ENCODE results near the gene UBXN11. TPM values are rescaled to one million over a fixed set of nuclear protein-coding genes. Genes with fewer than 3 reads are reported as not detected.
A peak's percentile ranks its signal among the peaks of the same experiment; 100 is the strongest.

Gene UBXN11
- total and polyA plus RNA-seq, 2 of the 13 experiments (the other 11 are each of a cell fraction or from before 2014, with no cell fraction given) = 9.3 to 10.4 TPM

DNA sequence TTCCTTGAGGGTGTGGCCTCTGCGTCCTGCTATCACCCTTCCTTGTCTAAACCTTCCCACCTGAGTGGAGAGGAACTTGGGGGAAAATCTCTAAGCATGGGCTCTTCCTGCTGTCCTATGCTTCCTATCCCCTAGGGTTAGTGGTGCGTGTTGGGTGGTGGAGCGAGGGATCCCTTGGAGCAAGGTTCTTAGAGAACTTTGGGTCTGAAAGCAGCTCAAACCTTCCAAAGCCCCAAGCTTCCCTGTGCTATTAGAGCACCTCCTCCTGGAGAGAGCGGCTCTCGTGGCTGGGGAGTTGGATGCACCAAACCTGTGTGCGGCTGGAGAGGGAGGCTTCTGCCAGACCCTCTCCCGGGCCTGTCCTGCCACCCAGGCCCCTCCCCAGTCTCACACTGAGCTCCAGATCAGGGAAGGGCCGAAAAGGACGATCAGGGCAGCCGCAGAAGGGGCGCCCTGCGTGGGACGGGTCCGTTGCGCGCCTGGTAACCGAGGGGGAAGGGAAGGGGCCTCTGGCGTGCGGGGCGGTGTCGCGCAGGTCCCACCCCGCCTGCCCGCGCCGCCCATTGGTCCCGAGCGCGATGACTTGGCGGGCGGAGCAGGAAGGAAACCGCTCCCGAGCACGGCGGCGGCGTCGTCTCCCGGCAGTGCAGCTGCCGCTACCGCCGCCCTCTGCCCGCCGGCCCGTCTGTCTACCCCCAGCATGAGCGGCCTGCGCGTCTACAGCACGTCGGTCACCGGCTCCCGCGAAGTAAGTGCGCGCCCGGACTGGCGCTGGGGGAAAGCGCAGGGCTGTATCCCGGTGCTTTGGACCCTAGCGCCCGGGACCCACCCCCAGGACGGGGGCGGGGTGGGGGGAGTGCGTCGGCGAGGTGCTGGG, 26.7 kb downstream of the UBXN11 start, which contains the start of gene SH3BGRL3 (continued):
- TF ChIP-seq ZNF768 (CRISPR knock-in tag; IDR thresholded peaks at IDR 0.05) (peak; percentile 51; the same call in 1 of the 2 replicates), ZNF563 (CRISPR knock-in tag; IDR thresholded peaks at IDR 0.05) (peak; percentile 76; the same call in 1 of the 2 replicates), TCF12 (IDR thresholded peaks at IDR 0.05) (no peak), TCF12 (CRISPR knock-in tag; IDR thresholded peaks at IDR 0.05) (peak; percentile 29; the same call in 1 of the 2 replicates), ZNF224 (CRISPR knock-in tag; IDR thresholded peaks at IDR 0.05) (0 out of 2 replicates have a peak, but pooled peaks have one; percentile 49), POLR2A (IDR thresholded peaks at IDR 0.05; ENCODE audit: insufficient read depth in 1 of 2, low read depth in 2 of 2, low read length in 2 of 2) (peak; percentile 51 to 77), RFXANK (CRISPR knock-in tag; IDR thresholded peaks at IDR 0.05) (peak; percentile 75), PITX1 (CRISPR knock-in tag; IDR thresholded peaks at IDR 0.05) (0 out of 2 replicates have a peak, but pooled peaks have one; percentile 36), SSRP1 (CRISPR knock-in tag; IDR thresholded peaks at IDR 0.05) (peak; percentile 27; the same call in 1 of the 2 replicates), CBX2 (IDR thresholded peaks at IDR 0.05; ENCODE audit: low read depth, low read length) (no peak), CBX2 (CRISPR knock-in tag; IDR thresholded peaks at IDR 0.05; ENCODE audit: low read depth) (no peak), SALL1 (CRISPR knock-in tag; IDR thresholded peaks at IDR 0.05) (peak; percentile 75), TARDBP (CRISPR knock-in tag; IDR thresholded peaks at IDR 0.05) (peak; percentile 79), ZNF83 (CRISPR knock-in tag; IDR thresholded peaks at IDR 0.05; ENCODE audit: borderline replicate concordance) (peak; percentile 76; the same call in 1 of the 2 replicates), EHMT2 (IDR thresholded peaks at IDR 0.05; ENCODE audit: borderline replicate concordance, low read depth, low read length) (no peak)
- TF ChIP-seq, protein P1, sequence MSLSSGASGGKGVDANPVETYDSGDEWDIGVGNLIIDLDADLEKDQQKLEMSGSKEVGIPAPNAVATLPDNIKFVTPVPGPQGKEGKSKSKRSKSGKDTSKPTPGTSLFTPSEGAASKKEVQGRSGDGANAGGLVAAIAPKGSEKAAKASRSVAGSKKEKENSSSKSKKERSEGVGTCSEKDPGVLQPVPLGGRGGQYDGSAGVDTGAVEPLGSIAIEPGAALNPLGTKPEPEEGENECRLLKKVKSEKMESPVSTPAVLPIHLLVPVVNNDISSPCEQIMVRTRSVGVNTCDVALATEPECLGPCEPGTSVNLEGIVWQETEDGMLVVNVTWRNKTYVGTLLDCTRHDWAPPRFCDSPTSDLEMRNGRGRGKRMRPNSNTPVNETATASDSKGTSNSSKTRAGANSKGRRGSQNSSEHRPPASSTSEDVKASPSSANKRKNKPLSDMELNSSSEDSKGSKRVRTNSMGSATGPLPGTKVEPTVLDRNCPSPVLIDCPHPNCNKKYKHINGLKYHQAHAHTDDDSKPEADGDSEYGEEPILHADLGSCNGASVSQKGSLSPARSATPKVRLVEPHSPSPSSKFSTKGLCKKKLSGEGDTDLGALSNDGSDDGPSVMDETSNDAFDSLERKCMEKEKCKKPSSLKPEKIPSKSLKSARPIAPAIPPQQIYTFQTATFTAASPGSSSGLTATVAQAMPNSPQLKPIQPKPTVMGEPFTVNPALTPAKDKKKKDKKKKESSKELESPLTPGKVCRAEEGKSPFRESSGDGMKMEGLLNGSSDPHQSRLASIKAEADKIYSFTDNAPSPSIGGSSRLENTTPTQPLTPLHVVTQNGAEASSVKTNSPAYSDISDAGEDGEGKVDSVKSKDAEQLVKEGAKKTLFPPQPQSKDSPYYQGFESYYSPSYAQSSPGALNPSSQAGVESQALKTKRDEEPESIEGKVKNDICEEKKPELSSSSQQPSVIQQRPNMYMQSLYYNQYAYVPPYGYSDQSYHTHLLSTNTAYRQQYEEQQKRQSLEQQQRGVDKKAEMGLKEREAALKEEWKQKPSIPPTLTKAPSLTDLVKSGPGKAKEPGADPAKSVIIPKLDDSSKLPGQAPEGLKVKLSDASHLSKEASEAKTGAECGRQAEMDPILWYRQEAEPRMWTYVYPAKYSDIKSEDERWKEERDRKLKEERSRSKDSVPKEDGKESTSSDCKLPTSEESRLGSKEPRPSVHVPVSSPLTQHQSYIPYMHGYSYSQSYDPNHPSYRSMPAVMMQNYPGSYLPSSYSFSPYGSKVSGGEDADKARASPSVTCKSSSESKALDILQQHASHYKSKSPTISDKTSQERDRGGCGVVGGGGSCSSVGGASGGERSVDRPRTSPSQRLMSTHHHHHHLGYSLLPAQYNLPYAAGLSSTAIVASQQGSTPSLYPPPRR (CRISPR knock-in tag; IDR thresholded peaks at IDR 0.05; ENCODE audit: borderline replicate concordance) = peak; percentile 34; the same call in 1 of the 2 replicates
- TF ChIP-seq, protein P2, sequence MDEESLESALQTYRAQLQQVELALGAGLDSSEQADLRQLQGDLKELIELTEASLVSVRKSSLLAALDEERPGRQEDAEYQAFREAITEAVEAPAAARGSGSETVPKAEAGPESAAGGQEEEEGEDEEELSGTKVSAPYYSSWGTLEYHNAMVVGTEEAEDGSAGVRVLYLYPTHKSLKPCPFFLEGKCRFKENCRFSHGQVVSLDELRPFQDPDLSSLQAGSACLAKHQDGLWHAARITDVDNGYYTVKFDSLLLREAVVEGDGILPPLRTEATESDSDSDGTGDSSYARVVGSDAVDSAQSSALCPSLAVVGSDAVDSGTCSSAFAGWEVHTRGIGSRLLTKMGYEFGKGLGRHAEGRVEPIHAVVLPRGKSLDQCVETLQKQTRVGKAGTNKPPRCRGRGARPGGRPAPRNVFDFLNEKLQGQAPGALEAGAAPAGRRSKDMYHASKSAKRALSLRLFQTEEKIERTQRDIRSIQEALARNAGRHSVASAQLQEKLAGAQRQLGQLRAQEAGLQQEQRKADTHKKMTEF (CRISPR knock-in tag; IDR thresholded peaks at IDR 0.05) = peak; percentile 83
- TF ChIP-seq, protein P3, sequence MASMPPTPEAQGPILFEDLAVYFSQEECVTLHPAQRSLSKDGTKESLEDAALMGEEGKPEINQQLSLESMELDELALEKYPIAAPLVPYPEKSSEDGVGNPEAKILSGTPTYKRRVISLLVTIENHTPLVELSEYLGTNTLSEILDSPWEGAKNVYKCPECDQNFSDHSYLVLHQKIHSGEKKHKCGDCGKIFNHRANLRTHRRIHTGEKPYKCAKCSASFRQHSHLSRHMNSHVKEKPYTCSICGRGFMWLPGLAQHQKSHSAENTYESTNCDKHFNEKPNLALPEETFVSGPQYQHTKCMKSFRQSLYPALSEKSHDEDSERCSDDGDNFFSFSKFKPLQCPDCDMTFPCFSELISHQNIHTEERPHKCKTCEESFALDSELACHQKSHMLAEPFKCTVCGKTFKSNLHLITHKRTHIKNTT (CRISPR knock-in tag; IDR thresholded peaks at IDR 0.05) = no peak
- TF ChIP-seq, protein P4, sequence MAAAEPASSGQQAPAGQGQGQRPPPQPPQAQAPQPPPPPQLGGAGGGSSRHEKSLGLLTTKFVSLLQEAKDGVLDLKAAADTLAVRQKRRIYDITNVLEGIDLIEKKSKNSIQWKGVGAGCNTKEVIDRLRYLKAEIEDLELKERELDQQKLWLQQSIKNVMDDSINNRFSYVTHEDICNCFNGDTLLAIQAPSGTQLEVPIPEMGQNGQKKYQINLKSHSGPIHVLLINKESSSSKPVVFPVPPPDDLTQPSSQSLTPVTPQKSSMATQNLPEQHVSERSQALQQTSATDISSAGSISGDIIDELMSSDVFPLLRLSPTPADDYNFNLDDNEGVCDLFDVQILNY (CRISPR knock-in tag; conservative IDR thresholded peaks at IDR 0.05) = 0 out of 2 replicates have a peak, but pooled peaks have one; percentile 29
- TF ChIP-seq, protein P5, sequence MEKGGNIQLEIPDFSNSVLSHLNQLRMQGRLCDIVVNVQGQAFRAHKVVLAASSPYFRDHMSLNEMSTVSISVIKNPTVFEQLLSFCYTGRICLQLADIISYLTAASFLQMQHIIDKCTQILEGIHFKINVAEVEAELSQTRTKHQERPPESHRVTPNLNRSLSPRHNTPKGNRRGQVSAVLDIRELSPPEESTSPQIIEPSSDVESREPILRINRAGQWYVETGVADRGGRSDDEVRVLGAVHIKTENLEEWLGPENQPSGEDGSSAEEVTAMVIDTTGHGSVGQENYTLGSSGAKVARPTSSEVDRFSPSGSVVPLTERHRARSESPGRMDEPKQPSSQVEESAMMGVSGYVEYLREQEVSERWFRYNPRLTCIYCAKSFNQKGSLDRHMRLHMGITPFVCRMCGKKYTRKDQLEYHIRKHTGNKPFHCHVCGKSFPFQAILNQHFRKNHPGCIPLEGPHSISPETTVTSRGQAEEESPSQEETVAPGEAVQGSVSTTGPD (CRISPR knock-in tag; IDR thresholded peaks at IDR 0.05) = no peak
